ENCODE measurements around the gene PTPRZ1. TPM values are rescaled to one million over a fixed set of nuclear protein-coding genes. Genes with fewer than 3 reads are reported as not detected.

The PTPRZ1 gene
- polyA plus RNA-seq, 3 donors, result not detected

DNA sequence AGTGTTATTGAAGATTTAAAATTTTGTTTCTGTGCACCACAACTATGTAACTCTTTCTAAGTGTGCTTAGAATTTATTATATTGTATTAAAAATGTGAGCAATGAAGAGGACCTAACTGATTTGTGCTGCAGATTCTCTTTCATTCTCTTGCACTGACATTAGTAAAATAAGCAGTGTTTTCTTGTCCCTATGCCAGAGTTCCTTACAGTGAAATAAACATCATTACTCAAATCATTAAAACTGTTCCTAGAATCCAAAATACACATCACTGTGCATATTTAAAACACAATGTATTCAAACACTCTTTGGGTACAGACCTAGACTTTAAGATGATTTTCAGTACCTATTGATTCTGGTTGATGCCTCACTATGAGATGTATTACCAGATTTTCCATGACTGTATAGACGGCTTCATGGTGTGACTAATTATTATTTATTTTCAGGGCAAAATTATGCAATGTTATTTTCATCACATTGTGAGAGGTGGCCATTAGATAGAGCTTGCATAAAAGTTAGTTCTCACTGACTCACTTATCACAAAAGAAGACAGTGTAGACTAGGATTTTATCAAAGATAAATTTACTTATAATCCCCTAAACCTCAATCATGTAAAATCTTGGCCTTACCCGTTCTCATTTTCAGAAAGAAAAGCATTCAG lies 93.4 kb downstream of the PTPRZ1 start:
- H3K79me2 ChIP-seq (ENCODE audit: insufficient read depth, low read length), result no peaks in the 10 kb centered on the region
- TF ChIP-seq, protein P1, sequence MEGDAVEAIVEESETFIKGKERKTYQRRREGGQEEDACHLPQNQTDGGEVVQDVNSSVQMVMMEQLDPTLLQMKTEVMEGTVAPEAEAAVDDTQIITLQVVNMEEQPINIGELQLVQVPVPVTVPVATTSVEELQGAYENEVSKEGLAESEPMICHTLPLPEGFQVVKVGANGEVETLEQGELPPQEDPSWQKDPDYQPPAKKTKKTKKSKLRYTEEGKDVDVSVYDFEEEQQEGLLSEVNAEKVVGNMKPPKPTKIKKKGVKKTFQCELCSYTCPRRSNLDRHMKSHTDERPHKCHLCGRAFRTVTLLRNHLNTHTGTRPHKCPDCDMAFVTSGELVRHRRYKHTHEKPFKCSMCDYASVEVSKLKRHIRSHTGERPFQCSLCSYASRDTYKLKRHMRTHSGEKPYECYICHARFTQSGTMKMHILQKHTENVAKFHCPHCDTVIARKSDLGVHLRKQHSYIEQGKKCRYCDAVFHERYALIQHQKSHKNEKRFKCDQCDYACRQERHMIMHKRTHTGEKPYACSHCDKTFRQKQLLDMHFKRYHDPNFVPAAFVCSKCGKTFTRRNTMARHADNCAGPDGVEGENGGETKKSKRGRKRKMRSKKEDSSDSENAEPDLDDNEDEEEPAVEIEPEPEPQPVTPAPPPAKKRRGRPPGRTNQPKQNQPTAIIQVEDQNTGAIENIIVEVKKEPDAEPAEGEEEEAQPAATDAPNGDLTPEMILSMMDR (IDR thresholded peaks at IDR 0.05), result no peak
- intact Hi-C loops (cut with micrococcal nuclease), result no loop called here

DNA sequence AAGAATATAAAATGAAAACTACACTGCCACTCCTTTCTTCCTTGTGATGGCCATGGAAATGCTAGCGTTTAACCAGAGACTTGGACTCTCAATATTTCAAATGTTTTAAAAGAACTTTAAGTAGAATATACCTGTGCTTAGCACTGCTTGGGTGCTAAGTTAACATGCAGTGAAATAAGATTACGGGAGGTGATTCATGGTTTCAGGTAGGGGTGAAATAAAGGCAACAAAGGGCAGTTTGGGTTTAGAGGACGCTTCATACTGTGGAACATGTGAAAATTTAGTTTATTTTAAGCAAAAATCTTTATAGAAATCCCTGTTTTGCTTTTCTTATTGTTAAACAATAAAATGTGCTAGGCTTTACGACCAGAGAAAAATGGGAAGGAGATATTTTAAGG lies 94.0 kb downstream of the PTPRZ1 start:
- Histone ChIP-seq H3K4me2 (replicated peaks; ENCODE audit: extremely low read depth, low read length, poor library complexity, severe bottlenecking) (no peak overlapping the region), H3K27ac (ENCODE audit: low read depth in 1 of 2, low read length in 2 of 2) (no peak overlapping the region), H2AFZ (ENCODE audit: insufficient read depth, low read depth, low read length, poor library complexity, severe bottlenecking) (no peak overlapping the region), H3K79me2 (ENCODE audit: insufficient read depth, low read length) (no peaks in the 10 kb centered on the region), H4K20me1 (ENCODE audit: insufficient read depth, low read length) (no peaks in the 10 kb centered on the region), H3K4me1 (ENCODE audit: control insufficient read depth in 1 of 2, insufficient read depth in 2 of 2, low read length in 2 of 2) (no peaks in the 10 kb centered on the region), H3K4me3 (replicated peaks in 1 of 3; ENCODE audit: low read depth in 2 of 3, low read length in 3 of 3) (no peak overlapping the region), H3K36me3 (replicated peaks in 1 of 2; ENCODE audit: control insufficient read depth in 1 of 2, insufficient read depth in 2 of 2, low read length in 2 of 2) (no peaks in the 10 kb centered on the region), H3K9ac (ENCODE audit: insufficient read depth, low read length, poor library complexity, severe bottlenecking) (no peak overlapping the region), H3K9me3 (replicated peaks in 1 of 2; ENCODE audit: control insufficient read depth in 1 of 2, insufficient read depth in 1 of 2, low read length in 2 of 2) (no peaks in the 10 kb centered on the region), H3K27me3 (ENCODE audit: control insufficient read depth in 2 of 2, insufficient read depth in 2 of 2, low read length in 2 of 2) (no peaks in the 10 kb centered on the region)
- TF ChIP-seq, protein P1 (IDR thresholded peaks at IDR 0.05), result no peak
- no peak for DNase-seq
- intact Hi-C loops (cut with micrococcal nuclease), result no loop called here
- H3K27ac Mint-ChIP-seq, result no peak overlapping the region
- no peak overlapping the region for H3K4me3 Mint-ChIP-seq
- peaks cover 0 to 1% (median 0%) of the 10 kb centered on the region in 3 donors for H3K27me3 Mint-ChIP-seq (ENCODE audit: low read depth in 3 of 3)
- 94% methylated on average over 2 of the region's 4 CpGs for WGBS (ENCODE audit: insufficient coverage)
- no peaks in the 10 kb centered on the region for H3K36me3 Mint-ChIP-seq
- peaks cover 0 to 5% (median 1%) of the 10 kb centered on the region in 7 donors for H3K9me3 Mint-ChIP-seq
- H3K4me1 Mint-ChIP-seq, result no peaks in the 10 kb centered on the region

More for the DNA sequence above, 93.4 kb downstream of the PTPRZ1 start:
- DNase-seq, result no peak
- Histone ChIP-seq H3K4me2 (replicated peaks; ENCODE audit: extremely low read depth, low read length, poor library complexity, severe bottlenecking) (no peak overlapping the region), H3K36me3 (replicated peaks in 1 of 2; ENCODE audit: control insufficient read depth in 1 of 2, insufficient read depth in 2 of 2, low read length in 2 of 2) (no peaks in the 10 kb centered on the region), H2AFZ (ENCODE audit: insufficient read depth, low read depth, low read length, poor library complexity, severe bottlenecking) (no peak overlapping the region), H3K27ac (ENCODE audit: low read depth in 1 of 2, low read length in 2 of 2) (no peak overlapping the region), H3K27me3 (ENCODE audit: control insufficient read depth in 2 of 2, insufficient read depth in 2 of 2, low read length in 2 of 2) (no peaks in the 10 kb centered on the region), H4K20me1 (ENCODE audit: insufficient read depth, low read length) (no peaks in the 10 kb centered on the region), H3K4me3 (replicated peaks in 1 of 3; ENCODE audit: low read depth in 2 of 3, low read length in 3 of 3) (no peak overlapping the region), H3K9me3 (replicated peaks in 1 of 2; ENCODE audit: control insufficient read depth in 1 of 2, insufficient read depth in 1 of 2, low read length in 2 of 2) (no peaks in the 10 kb centered on the region), H3K4me1 (ENCODE audit: control insufficient read depth in 1 of 2, insufficient read depth in 2 of 2, low read length in 2 of 2) (no peaks in the 10 kb centered on the region), H3K9ac (ENCODE audit: insufficient read depth, low read length, poor library complexity, severe bottlenecking) (no peak overlapping the region)
- Mint-ChIP-seq H3K27ac (no peak overlapping the region), H3K9me3 (peaks cover 0 to 5% (median 1%) of the 10 kb centered on the region in 7 donors), H3K4me3 (no peak overlapping the region), H3K27me3 (ENCODE audit: low read depth in 3 of 3) (peaks cover 0 to 1% (median 0%) of the 10 kb centered on the region in 3 donors), H3K36me3 (no peaks in the 10 kb centered on the region), H3K4me1 (no peaks in the 10 kb centered on the region)
- WGBS (ENCODE audit: insufficient coverage), result no CpG with 5 or more reads among the region's 2 CpGs

Measured in CD14-positive monocyte (primary cell).